GM12873 (cell line): ENCODE results near the gene MKRN3.

ENCODE experiments used
- CTCF ChIP-seq: IDR thresholded peaks from 2 replicates; pipeline ENCODE4 v1.5.1; 2012; ENCODE audit warnings: low read depth, mild to moderate bottlenecking, moderate library complexity, low read length, control low read depth; ENCODE audit not compliant: insufficient read depth; ENCODE audit errors: missing control alignments

The MKRN3 gene

DNA sequence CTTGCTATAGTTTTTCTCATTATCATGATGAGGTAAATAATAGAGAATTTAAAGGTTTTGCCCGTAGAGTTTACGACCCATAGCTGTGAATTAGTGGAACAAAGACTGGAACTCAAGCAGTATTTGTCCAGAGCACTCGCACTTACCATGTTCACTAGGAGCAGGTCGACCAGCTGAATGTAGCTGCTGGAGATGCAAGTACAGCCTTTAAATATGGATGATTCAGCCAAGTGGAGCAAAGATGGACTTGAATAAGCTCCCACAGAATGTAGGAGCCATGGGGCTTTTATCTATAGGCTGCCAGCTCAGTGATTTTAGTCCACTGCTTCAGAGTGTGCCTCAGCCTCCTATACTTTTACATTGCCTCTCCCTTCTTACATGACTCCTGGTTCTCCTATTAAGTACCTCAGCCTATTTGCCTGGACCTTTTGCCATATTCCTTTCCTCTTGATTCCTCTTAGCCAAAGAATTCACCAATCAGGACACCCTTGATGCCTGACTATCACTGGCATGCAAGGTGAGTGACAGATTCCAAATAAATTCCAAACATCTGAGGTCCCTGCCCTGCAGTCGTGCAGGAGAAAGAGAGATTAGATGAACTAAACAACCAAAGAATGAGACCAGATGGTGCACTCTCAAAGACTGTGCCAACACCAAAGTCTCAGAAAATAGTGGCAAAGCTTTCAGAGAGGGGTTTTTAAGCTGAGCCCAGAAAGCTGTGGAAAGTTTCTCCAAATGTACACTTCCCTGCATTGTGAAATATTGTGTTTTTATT, 3.9 kb downstream of the MKRN3 start:
- TF ChIP-seq CTCF = no peak

DNA sequence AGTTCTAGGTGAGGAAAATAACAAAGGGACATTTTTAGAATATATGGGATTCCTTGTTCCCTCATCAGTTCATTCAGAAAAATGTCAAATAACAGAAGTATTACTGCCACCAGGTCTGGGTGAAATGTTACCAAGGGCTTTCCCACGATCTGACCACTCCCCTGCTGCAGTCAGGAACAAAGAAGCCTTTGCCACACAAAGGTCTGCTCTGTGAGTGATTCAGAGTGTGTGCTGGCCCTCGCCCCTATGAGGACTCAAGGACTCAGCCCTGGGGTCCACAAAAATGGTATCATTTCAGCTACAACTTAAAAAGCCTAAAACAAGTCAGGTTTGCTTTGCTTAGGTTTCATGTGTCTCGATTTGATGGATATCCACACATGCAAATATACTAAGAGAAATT, 5.0 kb downstream of the MKRN3 start:
- no peak for TF ChIP-seq CTCF

DNA sequence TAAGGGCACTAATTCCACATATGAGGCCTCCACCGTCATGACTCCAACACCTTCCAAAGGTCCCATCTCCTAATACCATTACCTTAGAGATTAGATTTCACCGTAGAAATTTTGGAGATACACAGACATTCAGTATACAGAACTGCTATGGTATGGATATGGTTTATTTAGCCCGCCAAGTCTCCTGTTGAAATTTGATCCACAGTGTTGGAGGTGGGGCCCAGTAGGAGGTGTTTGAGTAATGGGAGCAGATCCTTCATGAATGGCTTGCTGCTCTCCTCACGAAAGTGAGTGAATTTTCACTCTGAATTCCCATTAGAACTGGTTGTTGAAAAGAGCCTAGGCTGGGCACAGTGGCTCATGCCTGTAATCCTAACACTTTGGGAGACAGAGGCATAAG, 7.4 kb downstream of the MKRN3 start:
- no peak for TF ChIP-seq CTCF

DNA sequence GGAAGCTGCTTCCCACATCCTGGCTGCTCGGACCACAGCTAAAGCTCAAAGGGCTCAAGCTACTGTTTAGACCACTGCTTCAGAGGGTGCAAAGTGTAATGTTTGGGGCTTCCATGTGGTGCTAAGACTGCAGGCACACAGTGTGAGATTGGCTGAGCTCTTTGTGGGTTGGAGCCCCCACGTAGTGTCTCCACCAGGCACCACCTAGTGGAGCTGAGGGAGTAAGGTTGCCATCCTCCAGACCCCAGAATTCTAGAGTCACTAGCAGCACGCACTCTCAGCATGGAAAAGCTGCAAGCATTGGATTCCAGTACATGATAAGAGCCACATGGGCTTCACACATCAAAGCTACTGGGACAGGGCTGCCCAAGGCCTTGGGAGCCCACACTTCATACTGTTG, 9.3 kb downstream of the MKRN3 start:
- TF ChIP-seq CTCF = no peak

DNA sequence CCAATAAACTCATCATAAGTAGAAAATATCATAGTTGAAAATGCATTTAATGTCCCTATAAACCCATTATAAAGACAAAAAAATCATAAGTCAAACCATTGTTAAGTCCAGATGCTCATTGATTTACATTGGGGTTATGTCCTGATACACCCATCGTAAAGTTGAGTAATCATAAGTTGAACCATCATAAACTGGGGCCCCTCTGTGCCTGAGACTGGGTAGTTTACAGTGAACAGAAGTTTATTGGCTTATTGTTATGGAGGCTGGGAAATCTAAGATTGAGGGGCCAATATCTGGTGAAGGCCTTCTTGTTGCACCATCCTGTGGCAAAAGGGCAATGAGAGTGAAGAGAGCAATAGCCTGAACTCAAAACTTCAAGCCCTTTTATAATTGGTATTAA, 10.6 kb downstream of the MKRN3 start:
- TF ChIP-seq CTCF = no peak

DNA sequence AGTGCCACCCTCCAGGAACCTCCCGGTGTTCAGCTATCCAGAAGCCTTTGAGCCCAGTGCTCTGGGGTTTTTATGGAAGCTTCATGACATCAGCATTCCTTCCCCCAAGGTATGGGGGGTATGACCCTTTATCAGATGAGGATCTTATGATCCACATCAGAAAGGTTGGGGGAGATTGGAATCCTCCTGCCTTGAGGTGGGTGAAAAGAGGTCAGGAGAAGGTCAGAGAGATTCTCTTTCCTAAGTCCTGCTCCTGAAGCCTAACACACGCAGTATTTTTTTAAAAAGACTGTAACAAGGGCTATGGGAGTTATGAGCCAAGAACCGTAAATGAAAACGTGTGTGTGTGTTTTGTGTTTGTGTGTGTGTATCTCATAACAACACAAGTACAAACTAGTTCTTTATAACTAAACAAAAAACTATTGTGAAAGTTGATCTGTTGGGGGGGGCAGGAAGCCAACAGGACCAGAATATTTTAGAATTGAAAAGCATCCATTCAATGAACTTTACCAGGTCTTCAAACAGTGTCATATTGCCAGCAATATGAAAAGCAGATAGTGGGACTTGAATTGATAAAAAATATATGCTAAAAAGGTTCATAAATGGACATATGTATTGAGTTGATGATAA, 13.2 kb downstream of the MKRN3 start:
- TF ChIP-seq CTCF = no peak

DNA sequence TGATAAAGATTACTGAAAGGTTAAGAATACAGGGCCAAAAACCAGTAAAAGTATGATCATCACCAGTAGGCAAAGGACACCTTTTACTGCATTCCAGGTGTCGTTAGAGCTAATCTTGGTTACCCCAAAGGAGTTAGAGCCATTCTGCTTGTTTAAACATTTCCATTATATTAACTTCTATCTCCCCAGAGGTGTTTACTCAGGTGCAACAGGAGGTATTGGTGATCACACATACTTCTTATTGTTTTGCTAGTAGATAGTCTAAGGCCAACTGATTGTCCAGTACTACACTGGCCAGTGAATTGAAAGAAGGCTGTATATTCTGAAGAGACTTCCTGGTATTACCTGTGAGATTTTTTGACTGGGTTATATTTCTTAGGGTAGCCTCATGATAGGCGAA, 22.8 kb downstream of the MKRN3 start:
- no peak for TF ChIP-seq CTCF
